Measurements from ENCODE around the gene LIMS1. TPM values are rescaled to one million over a fixed set of nuclear protein-coding genes. Genes with fewer than 3 reads are reported as not detected.

Gene LIMS1
- total RNA-seq, 1 experiment from 2014 or later: 101 TPM

GRCh38 chr2:108565778-108566375 lies 31.6 kb downstream of the LIMS1 start:
- H3K27me3 ChIP-seq (ENCODE audit: control insufficient read depth, insufficient read depth, low read length): no peaks in the 10 kb centered on the region
- ChIA-PET POLR2A (no interaction called here), CTCF (no interaction called here)
- DNase-seq (ENCODE audit: low read depth, low spot score) (no peak), ATAC-seq (no peak)
- in situ Hi-C loops (cut with HindIII; ENCODE audit: low pct_unique_long_range_greater_than_20kb, low sequenced_read_pairs) (loop anchor here (25.0 kb wide), 1 partner anchor 104 kb away; no protein-coding TSS in a partner anchor), intact Hi-C loops (cut with micrococcal nuclease; ENCODE audit: unreplicated experiment) (no loop called here)
- TF ChIP-seq SIN3A (IDR thresholded peaks at IDR 0.05; ENCODE audit: borderline replicate concordance, insufficient read depth, low read depth, low read length): no peak
- no peak for TF ChIP-seq CTCF (IDR thresholded peaks at IDR 0.05)
- no peak for TF ChIP-seq POLR2AphosphoS5 (IDR thresholded peaks at IDR 0.05; ENCODE audit: low read depth, low read length)
- no peak for TF ChIP-seq REST (IDR thresholded peaks at IDR 0.05; ENCODE audit: insufficient read depth in 1 of 2, low read depth in 2 of 2, low read length in 1 of 2)
- TF ChIP-seq TCF7L2 (IDR thresholded peaks at IDR 0.05; ENCODE audit: low read depth, low read length): no peak
- no TSS peak for BruUV-seq (replicated peaks)
- H3K4me3 ChIP-seq (ENCODE audit: low read depth in 2 of 2, low read length in 2 of 2): no peak overlapping the region
- peaks cover 14% of the 10 kb centered on the region for H3K4me1 ChIP-seq (ENCODE audit: control insufficient read depth, insufficient read depth, low read length)
- no peaks in the 10 kb centered on the region for H3K36me3 ChIP-seq (ENCODE audit: control insufficient read depth, insufficient read depth, low read length)
- no peak overlapping the region for H3K27ac ChIP-seq (ENCODE audit: low read length)
- no peaks in the 10 kb centered on the region for H3K9me3 ChIP-seq (ENCODE audit: control insufficient read depth, insufficient read depth, low read depth, low read length)

- peak; percentile 63; the same call in 1 of the 2 replicates for ATAC-seq
Measured at GRCh38 chr2:108570416-108570815, 36.1 kb downstream of the LIMS1 start.

More at GRCh38 chr2:108570416-108570815, 36.1 kb downstream of the LIMS1 start:
- Histone ChIP-seq H3K4me1 (ENCODE audit: control insufficient read depth, insufficient read depth, low read length) (peaks cover 45% of the 10 kb centered on the region), H3K36me3 (ENCODE audit: control insufficient read depth, insufficient read depth, low read length) (no peaks in the 10 kb centered on the region), H3K27ac (ENCODE audit: low read length) (no peak overlapping the region), H3K27me3 (ENCODE audit: control insufficient read depth, insufficient read depth, low read length) (no peaks in the 10 kb centered on the region), H3K4me3 (ENCODE audit: low read depth in 2 of 2, low read length in 2 of 2) (no peak overlapping the region), H3K9me3 (ENCODE audit: control insufficient read depth, insufficient read depth, low read depth, low read length) (no peaks in the 10 kb centered on the region)
- TF ChIP-seq REST (IDR thresholded peaks at IDR 0.05; ENCODE audit: insufficient read depth in 1 of 2, low read depth in 2 of 2, low read length in 1 of 2): no peak
- no peak for TF ChIP-seq SIN3A (IDR thresholded peaks at IDR 0.05; ENCODE audit: borderline replicate concordance, insufficient read depth, low read depth, low read length)
- TF ChIP-seq TCF7L2 (IDR thresholded peaks at IDR 0.05; ENCODE audit: low read depth, low read length): no peak
- no peak for TF ChIP-seq POLR2AphosphoS5 (IDR thresholded peaks at IDR 0.05; ENCODE audit: low read depth, low read length)
- TF ChIP-seq CTCF (IDR thresholded peaks at IDR 0.05): no peak
- in situ Hi-C loops (cut with HindIII; ENCODE audit: low pct_unique_long_range_greater_than_20kb, low sequenced_read_pairs): loop anchor here (25.0 kb wide), 1 partner anchor 108 kb away; no protein-coding TSS in a partner anchor
- BruUV-seq (replicated peaks): no TSS peak
- ChIA-PET CTCF (no interaction called here), POLR2A (no interaction called here)
- intact Hi-C loops (cut with micrococcal nuclease; ENCODE audit: unreplicated experiment): no loop called here
- DNase-seq (ENCODE audit: low read depth, low spot score): no peak
